HEK293 (cell line): ENCODE measurements around the gene GLRA3.

Experiments used
- CTCF ChIA-PET: fragments of 350-600 bp; formaldehyde crosslinking; extraction: SDS; loops from one replicate; lab custom pipeline; 2021; ENCODE audit warnings: antibody characterized with exemption; lab: Yijun Ruan, JAX
- POLR2A ChIA-PET: fragments of 300-600 bp; formaldehyde crosslinking; extraction: SDS; loops from one replicate; lab custom pipeline; 2020; ENCODE audit warnings: antibody characterized with exemption, inconsistent platforms; lab: Yijun Ruan, JAX
- H3K27ac ChIP-seq: fragments of 200-500 bp; sonication (Bioruptor generic); 2 replicates; pipeline ENCODE4 v1.5.1; 2014; ENCODE audit warnings: low read depth, low read length, control low read depth, inconsistent platforms; ENCODE audit errors: extremely low read depth
- H3K36me3 ChIP-seq, 2 experiments: fragments of 200-500 bp in 1 of 2; sonication (Bioruptor generic) in 1 of 2; 1 replicate in 1 of 2; 2 replicates in 1 of 2; pipeline ENCODE4 v1.5.1; 2014 to 2017; ENCODE audit warnings: inconsistent platforms in 2 of 2, low read length in 2 of 2; ENCODE audit not compliant: control insufficient read depth in 2 of 2, insufficient read depth in 1 of 2
- H3K4me1 ChIP-seq: fragments of 200-500 bp; sonication (Bioruptor generic); 2 replicates; pipeline ENCODE4 v1.5.1; 2014; ENCODE audit warnings: mild to moderate bottlenecking, low read length, inconsistent platforms; ENCODE audit not compliant: control insufficient read depth, insufficient read depth
- H3K4me3 ChIP-seq: 2 replicates; pipeline ENCODE4 v1.5.1; 2011; ENCODE audit warnings: low read depth, mild to moderate bottlenecking, control low read depth, low read length, moderate library complexity
- H3K9me3 ChIP-seq: fragments of 200-500 bp; sonication (Bioruptor generic); 2 replicates; pipeline ENCODE4 v1.5.1; 2014; ENCODE audit warnings: low read depth, low read length, inconsistent platforms; ENCODE audit not compliant: control insufficient read depth, insufficient read depth
- EGR2 ChIP-seq: fragments of 450-650 bp; formaldehyde crosslinking; IDR thresholded peaks from 2 replicates; pipeline ENCODE4 v1.5.1; 2016; ENCODE audit warnings: low read depth, missing biosample characterization, missing genetic modification characterization
- HOXC10 ChIP-seq: sonication (generic); formaldehyde crosslinking; IDR thresholded peaks from 2 replicates; pipeline ENCODE4 v1.8.1; 2023; ENCODE audit warnings: mild to moderate bottlenecking, missing genetic modification reagents
- KLF9 ChIP-seq: fragments of 450-650 bp; formaldehyde crosslinking; IDR thresholded peaks from 2 replicates; pipeline ENCODE4 v1.5.1; 2016; ENCODE audit warnings: missing biosample characterization, missing genetic modification characterization, low read depth
- MEIS1 ChIP-seq: sonication (generic); formaldehyde crosslinking; IDR thresholded peaks from 2 replicates; pipeline ENCODE4 v1.8.1; 2022; ENCODE audit warnings: missing genetic modification reagents, mild to moderate bottlenecking, borderline replicate concordance
- PRDM2 ChIP-seq: fragments of 450-650 bp; formaldehyde crosslinking; IDR thresholded peaks from 2 replicates; pipeline ENCODE4 v1.5.1; 2016; ENCODE audit warnings: missing biosample characterization, missing genetic modification characterization, borderline replicate concordance
- RBAK ChIP-seq: fragments of 450-650 bp; formaldehyde crosslinking; IDR thresholded peaks from 2 replicates; pipeline ENCODE4 v1.5.1; 2016; ENCODE audit warnings: missing biosample characterization, missing genetic modification characterization
- SCRT2 ChIP-seq: fragments of 450-650 bp; formaldehyde crosslinking; IDR thresholded peaks from 2 replicates; pipeline ENCODE4 v1.5.1; 2016; ENCODE audit warnings: missing biosample characterization, missing genetic modification characterization
- SP3 ChIP-seq: fragments of 450-650 bp; formaldehyde crosslinking; IDR thresholded peaks from 2 replicates; pipeline ENCODE4 v1.5.1; 2016; ENCODE audit warnings: missing biosample characterization, missing genetic modification characterization
- WT1 ChIP-seq: fragments of 450-650 bp; formaldehyde crosslinking; IDR thresholded peaks from 2 replicates; pipeline ENCODE4 v1.5.1; 2016; ENCODE audit warnings: missing biosample characterization, missing genetic modification characterization
- YY1 ChIP-seq: fragments of 450-650 bp; formaldehyde crosslinking; IDR thresholded peaks from 2 replicates; pipeline ENCODE4 v1.5.1; 2018; ENCODE audit warnings: missing biosample characterization, missing genetic modification characterization
- ZBTB21 ChIP-seq: fragments of 450-650 bp; formaldehyde crosslinking; IDR thresholded peaks from 2 replicates; pipeline ENCODE4 v1.5.1; 2017; ENCODE audit warnings: missing biosample characterization, missing genetic modification characterization
- ZEB2 ChIP-seq: fragments of 450-650 bp; formaldehyde crosslinking; IDR thresholded peaks from 2 replicates; pipeline ENCODE4 v1.5.1; 2016; ENCODE audit warnings: missing biosample characterization, missing genetic modification characterization
- ZFP69B ChIP-seq: fragments of 450-650 bp; formaldehyde crosslinking; IDR thresholded peaks from 2 replicates; pipeline ENCODE4 v1.5.1; 2016; ENCODE audit warnings: missing biosample characterization, missing genetic modification characterization
- ZNF112 ChIP-seq: fragments of 450-650 bp; formaldehyde crosslinking; IDR thresholded peaks from 2 replicates; pipeline ENCODE4 v1.5.0; 2017; ENCODE audit warnings: missing biosample characterization, missing genetic modification characterization
- ZNF121 ChIP-seq: fragments of 450-650 bp; formaldehyde crosslinking; IDR thresholded peaks from 2 replicates; pipeline ENCODE4 v1.5.1; 2016; ENCODE audit warnings: missing biosample characterization, missing genetic modification characterization
- ZNF184 ChIP-seq: fragments of 450-650 bp; IDR thresholded peaks from 2 replicates; pipeline ENCODE4 v1.5.1; 2018; ENCODE audit warnings: missing biosample characterization, mild to moderate bottlenecking, missing genetic modification characterization
- ZNF214 ChIP-seq: fragments of 450-650 bp; formaldehyde crosslinking; IDR thresholded peaks from 2 replicates; pipeline ENCODE4 v1.5.1; 2017; ENCODE audit warnings: missing biosample characterization, mild to moderate bottlenecking, missing genetic modification characterization, borderline replicate concordance
- ZNF223 ChIP-seq: fragments of 450-650 bp; formaldehyde crosslinking; IDR thresholded peaks from 2 replicates; pipeline ENCODE4 v1.5.1; 2016; ENCODE audit warnings: missing biosample characterization, missing genetic modification characterization
- ZNF24 ChIP-seq: fragments of 450-650 bp; formaldehyde crosslinking; IDR thresholded peaks from 2 replicates; pipeline ENCODE4 v1.5.1; 2016; ENCODE audit warnings: missing biosample characterization, missing genetic modification characterization
- ZNF513 ChIP-seq: fragments of 450-650 bp; IDR thresholded peaks from 2 replicates; pipeline ENCODE4 v1.5.1; 2018; ENCODE audit warnings: missing biosample characterization, missing genetic modification characterization
- ZNF544 ChIP-seq: fragments of 450-650 bp; formaldehyde crosslinking; IDR thresholded peaks from 2 replicates; pipeline ENCODE4 v1.5.0; 2017; ENCODE audit warnings: missing biosample characterization, missing genetic modification characterization
- ZNF548 ChIP-seq: fragments of 450-650 bp; formaldehyde crosslinking; IDR thresholded peaks from 2 replicates; pipeline ENCODE4 v1.5.1; 2016; ENCODE audit warnings: missing biosample characterization, missing genetic modification characterization
- ZNF560 ChIP-seq: fragments of 450-650 bp; formaldehyde crosslinking; IDR thresholded peaks from 2 replicates; pipeline ENCODE4 v1.5.1; 2017; ENCODE audit warnings: missing biosample characterization, missing genetic modification characterization, borderline replicate concordance
- ZNF629 ChIP-seq: fragments of 450-650 bp; formaldehyde crosslinking; IDR thresholded peaks from 2 replicates; pipeline ENCODE4 v1.5.1; 2017; ENCODE audit warnings: missing biosample characterization, missing genetic modification characterization
- ZNF76 ChIP-seq: fragments of 450-650 bp; formaldehyde crosslinking; IDR thresholded peaks from 2 replicates; pipeline ENCODE4; 2016; ENCODE audit warnings: low read depth, missing biosample characterization, missing genetic modification characterization, borderline replicate concordance
- ZNF768 ChIP-seq: fragments of 450-650 bp; formaldehyde crosslinking; IDR thresholded peaks from 2 replicates; pipeline ENCODE4 v1.5.1; 2018; ENCODE audit warnings: missing biosample characterization, mild to moderate bottlenecking, missing genetic modification characterization
- ZNF843 ChIP-seq: fragments of 450-650 bp; formaldehyde crosslinking; IDR thresholded peaks from 2 replicates; pipeline ENCODE4 v1.5.1; 2016; ENCODE audit warnings: missing biosample characterization, missing genetic modification characterization

Gene GLRA3

GRCh38 chr4:174699654-174700053 lies 129.4 kb downstream of the GLRA3 start (continued):
- TF ChIP-seq PRDM2 (tag by site-specific recombination) (no peak), MEIS1 (CRISPR knock-in tag) (no peak), ZNF843 (tag by site-specific recombination) (no peak), ZNF544 (tag by site-specific recombination) (no peak), ZFP69B (tag by site-specific recombination) (no peak), ZNF629 (no peak), SP3 (tag by site-specific recombination) (no peak), ZNF76 (tag by site-specific recombination) (no peak), SCRT2 (no peak), HOXC10 (CRISPR knock-in tag) (no peak), ZNF184 (tag by site-specific recombination) (no peak), ZNF121 (tag by site-specific recombination) (no peak), ZBTB21 (no peak), ZNF560 (tag by site-specific recombination) (no peak)

- POLR2A ChIA-PET, result no interaction called here
- Histone ChIP-seq H3K36me3 (no peaks in the 10 kb centered on the region), H3K9me3 (no peaks in the 10 kb centered on the region), H3K4me3 (no peak overlapping the region), H3K4me1 (no peaks in the 10 kb centered on the region), H3K27ac (no peak overlapping the region)
- CTCF ChIA-PET, result no interaction called here
- no peak for TF ChIP-seq ZNF768 (tag by site-specific recombination)
- TF ChIP-seq EGR2 (tag by site-specific recombination), result no peak
- no peak for TF ChIP-seq YY1
- TF ChIP-seq ZNF112 (tag by site-specific recombination), result no peak
- TF ChIP-seq RBAK (tag by site-specific recombination), result no peak
- no peak for TF ChIP-seq ZNF548 (tag by site-specific recombination)
- no peak for TF ChIP-seq ZNF214 (tag by site-specific recombination)
- no peak for TF ChIP-seq ZNF513 (tag by site-specific recombination)
- no peak for TF ChIP-seq ZNF24 (tag by site-specific recombination)
- TF ChIP-seq ZEB2 (tag by site-specific recombination), result no peak
- no peak for TF ChIP-seq ZNF223 (tag by site-specific recombination)
- no peak for TF ChIP-seq KLF9 (tag by site-specific recombination)
- no peak for TF ChIP-seq WT1 (tag by site-specific recombination)
These were observed 131.2 kb downstream of the GLRA3 start for GRCh38 chr4:174697896-174698295.
